Measurements from ENCODE around the gene ZC3H7A.
A peak's percentile ranks its signal among the peaks of the same experiment; 100 is the strongest.
"Not testable (repeated sequence)": the region's sequence is repeated elsewhere in the genome, so short reads cannot be mapped to it uniquely, and the experiment has no call there.

The ZC3H7A gene

DNA sequence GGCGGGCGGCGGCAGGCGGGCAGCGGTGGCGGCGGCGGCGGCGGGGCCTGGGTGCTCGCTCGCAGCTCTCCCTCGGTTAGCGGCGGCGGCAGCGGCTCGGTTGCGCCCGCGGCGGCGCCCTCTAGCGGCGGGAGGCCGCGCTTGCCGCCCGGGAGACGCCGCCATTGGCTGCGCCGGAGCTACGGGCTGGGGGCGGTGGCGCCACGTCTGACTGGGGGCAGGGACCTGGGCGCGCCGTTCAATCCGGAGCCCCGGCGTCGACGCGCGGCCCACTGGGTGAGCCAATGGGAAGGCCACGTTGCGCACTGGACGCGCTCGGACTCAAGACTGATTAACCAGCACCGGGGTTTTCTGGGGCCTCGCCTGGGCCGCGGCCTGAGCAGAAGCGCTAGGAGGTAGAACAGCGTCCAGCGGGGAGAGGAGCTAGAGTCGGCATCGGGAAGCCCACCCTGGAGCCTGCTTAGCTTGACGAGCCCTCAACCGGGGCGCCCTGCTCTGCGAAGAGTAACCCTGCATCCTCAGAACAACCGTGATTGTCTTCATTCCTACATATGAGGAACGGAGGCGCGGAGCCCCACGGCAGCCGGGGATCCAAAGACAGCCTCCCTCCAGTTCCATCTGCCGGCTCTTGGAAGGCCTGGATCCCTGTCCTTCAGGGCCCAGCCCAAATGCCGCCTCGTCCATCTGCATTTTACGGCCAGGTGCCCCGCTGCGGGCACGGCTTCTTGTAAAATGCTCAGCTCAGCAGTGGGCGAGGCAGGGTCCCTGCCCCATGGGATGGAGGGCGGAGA is at the start of gene ZC3H7A:
Gene ZC3H7A, minus strand, starts transcription at position 93 of the 791 bp plus-strand sequence. CDS start 14,904 bp downstream, outside the sequence.
- DNase-seq, result peak; percentile 98

GRCh38 chr16:11844499-11844898 is 47.4 kb upstream of the ZC3H7A start:
- DNase-seq, result no peak

GRCh38 chr16:11843861-11844260 is 46.8 kb upstream of the ZC3H7A start:
- DNase-seq, result no peak

GRCh38 chr16:11843206-11843605 is 46.1 kb upstream of the ZC3H7A start:
- no peak for DNase-seq

GRCh38 chr16:11841026-11841425 is 44.0 kb upstream of the ZC3H7A start:
- no peak for DNase-seq

- DNase-seq, result no peak
These were observed 39.7 kb upstream of the ZC3H7A start for GRCh38 chr16:11836650-11837244.

- DNase-seq, result no peak
These were observed 39.0 kb upstream of the ZC3H7A start for GRCh38 chr16:11835891-11836649.

DNA sequence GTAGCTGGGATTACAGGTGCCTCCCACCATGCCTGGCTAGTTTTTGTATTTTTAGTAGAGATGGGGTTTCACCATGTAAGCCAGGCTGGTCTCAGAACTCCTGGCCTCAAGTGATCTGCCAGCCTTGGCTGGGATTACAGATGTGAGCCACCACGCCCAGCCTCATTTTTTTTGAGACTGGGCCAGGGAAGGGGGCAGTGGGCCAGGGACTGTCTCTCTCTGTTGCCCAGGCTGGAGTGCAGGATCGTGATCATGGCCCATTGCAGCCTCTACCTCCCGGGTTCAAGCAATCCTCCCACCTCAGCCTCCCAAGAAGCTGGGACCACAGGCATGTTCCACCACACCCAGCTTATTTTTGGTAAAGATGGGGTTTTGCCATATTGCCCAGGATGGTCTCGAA is 38.3 kb upstream of the ZC3H7A start:
- DNase-seq, result no peak

DNA sequence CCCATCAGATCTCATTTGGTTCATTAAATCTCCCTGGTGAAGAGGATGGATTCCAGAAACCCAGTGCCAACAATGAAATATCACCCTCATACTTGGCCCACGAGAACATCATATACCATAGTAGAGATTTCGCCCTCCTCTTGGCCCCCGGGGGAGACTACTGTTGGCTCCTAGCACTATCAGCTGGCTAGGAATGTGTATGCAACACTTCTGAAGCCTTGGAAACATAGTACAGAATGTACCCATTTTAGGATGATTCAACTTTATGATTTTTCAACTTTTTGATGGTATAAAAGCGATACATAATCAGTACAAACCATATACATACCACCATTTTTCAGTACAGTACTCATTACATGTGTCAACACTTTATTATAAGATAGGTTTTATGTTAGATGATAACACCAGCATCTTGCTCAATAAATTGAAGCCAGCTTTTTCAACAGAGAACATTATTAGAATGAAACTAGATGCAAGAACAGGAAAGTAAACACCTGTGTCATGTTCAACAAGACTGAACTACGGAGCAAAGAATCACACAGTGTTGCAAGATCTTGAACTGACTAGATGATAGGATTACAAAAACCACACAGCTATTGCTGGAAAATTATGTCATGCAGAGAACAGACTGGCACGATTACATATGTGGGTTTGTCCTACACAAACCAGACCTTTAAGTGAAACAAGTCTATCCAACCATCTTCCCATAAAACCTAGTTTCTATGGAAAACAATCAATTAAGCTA is 37.1 kb upstream of the ZC3H7A start:
- peak; percentile 62 for DNase-seq

DNA sequence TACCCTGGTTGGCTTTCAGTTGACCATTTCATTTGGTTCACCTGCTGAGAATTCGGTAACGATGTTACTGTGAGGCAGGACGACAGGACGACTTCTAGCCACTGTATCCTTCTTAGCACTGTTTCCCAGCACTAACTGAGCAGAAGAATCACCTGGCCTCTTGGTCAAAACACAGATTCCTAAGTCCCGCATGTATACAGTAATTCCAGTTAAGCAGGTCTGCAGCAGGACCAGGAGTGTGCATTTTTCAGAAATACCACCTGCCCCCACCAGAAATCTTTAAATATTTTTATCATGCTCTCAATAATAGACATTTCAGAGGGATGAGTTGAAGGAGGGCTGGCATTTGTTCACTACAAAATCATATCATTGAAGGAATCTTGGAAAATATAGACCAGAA is 31.6 kb upstream of the ZC3H7A start:
- DNase-seq, result no peak

GRCh38 chr16:11825520-11826165 is 28.6 kb upstream of the ZC3H7A start:
- not testable (repeated sequence) for DNase-seq

- peak; percentile 55 for DNase-seq
These were observed 27.3 kb upstream of the ZC3H7A start for GRCh38 chr16:11824362-11824761.

- not testable (repeated sequence) for DNase-seq
These were observed 26.6 kb upstream of the ZC3H7A start for GRCh38 chr16:11823645-11824044.

- DNase-seq, result peak; percentile 91
These were observed 22.7 kb upstream of the ZC3H7A start for GRCh38 chr16:11819798-11820197.

DNA sequence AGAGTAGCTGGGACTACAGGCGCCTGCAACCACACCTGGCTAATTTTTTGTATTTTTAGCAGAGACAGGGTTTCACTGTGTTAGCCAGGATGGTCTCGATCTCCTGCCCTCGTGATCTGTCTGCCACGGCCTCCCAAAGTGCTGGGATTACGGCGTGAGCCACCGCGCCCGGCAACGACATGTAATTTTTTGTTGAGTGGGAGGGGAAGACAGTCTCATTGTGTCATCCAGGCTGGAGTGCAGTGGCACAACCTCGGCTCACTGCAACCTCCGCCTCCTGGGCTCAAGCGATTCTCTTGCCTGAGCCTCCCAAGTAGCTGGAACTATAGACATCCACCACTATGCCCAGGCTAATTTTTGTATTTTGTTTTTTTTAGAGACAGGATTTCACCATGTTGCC is 21.9 kb upstream of the ZC3H7A start:
- not testable (repeated sequence) for DNase-seq

DNA sequence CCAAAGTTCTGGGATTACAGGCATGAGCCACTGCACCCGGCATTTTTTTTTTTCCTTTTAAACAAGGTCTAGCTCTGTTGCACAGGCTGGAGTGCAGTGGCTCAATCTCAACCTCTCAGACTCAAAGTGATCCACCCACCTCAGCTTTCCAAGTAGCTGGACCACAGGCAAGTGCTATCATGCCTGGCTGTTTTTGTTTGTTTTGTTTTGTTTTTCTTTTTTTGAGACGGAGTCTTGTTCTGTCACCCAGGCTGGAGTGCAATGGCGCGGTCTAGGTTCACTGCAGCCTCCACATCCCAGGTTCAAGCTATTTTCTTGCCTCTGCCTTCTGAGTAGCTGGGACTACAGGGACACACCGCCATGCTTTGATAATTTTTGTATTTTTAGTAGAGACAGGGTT is 19.1 kb upstream of the ZC3H7A start:
- no peak for DNase-seq

DNA sequence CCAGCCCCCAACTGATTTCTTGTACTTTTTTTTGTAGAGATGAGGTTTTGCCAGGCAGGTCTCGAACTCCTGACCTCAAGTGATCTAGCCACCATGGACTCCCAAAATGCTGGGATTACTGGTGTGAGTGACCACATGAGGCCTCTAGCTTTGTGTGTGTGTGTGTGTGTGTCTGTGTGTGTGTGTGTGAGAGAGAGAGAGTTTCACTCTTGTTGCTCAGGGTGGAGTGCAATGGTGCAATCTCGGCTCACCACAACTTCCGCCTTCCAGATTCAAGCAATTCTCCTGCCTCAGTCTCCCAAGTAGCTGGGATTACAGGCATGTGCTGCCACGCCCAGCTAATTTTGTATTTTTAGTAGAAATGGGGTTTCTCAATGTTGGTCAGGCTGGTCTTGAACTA is 17.7 kb upstream of the ZC3H7A start:
- peak; percentile 40 for DNase-seq

GRCh38 chr16:11806721-11807120 is 9.7 kb upstream of the ZC3H7A start:
- DNase-seq, result no peak

DNA sequence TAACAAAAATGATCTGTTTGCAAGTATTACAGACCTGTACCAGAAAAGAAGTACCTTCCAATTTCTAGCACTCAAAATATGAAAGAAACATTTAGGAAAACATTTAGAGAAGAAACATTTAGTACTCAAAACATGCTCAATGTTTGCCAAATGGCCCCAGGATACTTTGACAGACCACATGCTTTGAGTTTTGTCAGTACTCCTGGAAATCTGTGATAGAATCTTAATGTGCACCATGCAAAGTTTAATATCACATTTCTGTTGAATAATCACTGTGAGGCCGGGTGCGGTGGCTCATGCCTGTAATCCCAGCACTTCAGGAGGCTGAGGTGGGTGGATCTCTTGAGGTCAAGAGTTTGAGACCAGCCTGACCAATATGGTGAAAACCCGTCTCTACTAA is 8.5 kb upstream of the ZC3H7A start:
- no peak for DNase-seq

- DNase-seq, result no peak
These were observed 4.5 kb upstream of the ZC3H7A start for GRCh38 chr16:11801481-11802021.

- no peak for DNase-seq
These were observed 3.3 kb upstream of the ZC3H7A start for GRCh38 chr16:11800382-11800718.

Data from OCI-M1 (cell line).